ENCODE data around the gene CCL7.

- TF ChIP-seq CTCF (IDR thresholded peaks at IDR 0.05) = no peak
- TF ChIP-seq POLR2A (IDR thresholded peaks at IDR 0.05) = no peak
Measured at GRCh38 chr17:34276826-34277225, 6.8 kb downstream of the CCL7 start.

Data from suprapubic skin (tissue), 3 donors.